Measurements from ENCODE around the gene SH3RF3. TPM values are rescaled to one million over a fixed set of nuclear protein-coding genes. Genes with fewer than 3 reads are reported as not detected.
A peak's percentile ranks its signal among the peaks of the same experiment; 100 is the strongest.

The SH3RF3 gene
- total RNA-seq, 1 donor from 2014 or later = 0.28 TPM

- H3K27ac Mint-ChIP-seq = no peak overlapping the region
- no peak overlapping the region for H3K4me3 ChIP-seq
- no peaks in the 10 kb centered on the region for H3K9me3 ChIP-seq (ENCODE audit: low read depth)
- H4K20me1 ChIP-seq (ENCODE audit: low read depth) = no peaks in the 10 kb centered on the region
- no peaks in the 10 kb centered on the region for H3K36me3 ChIP-seq
- H3F3A ChIP-seq (ENCODE audit: low read depth) = no peaks in the 10 kb centered on the region
- peaks cover 5% of the 10 kb centered on the region for H3K9me3 Mint-ChIP-seq
- H3K4me2 ChIP-seq = no peak overlapping the region
- no peak overlapping the region for H3K9ac ChIP-seq
- H3K27me3 Mint-ChIP-seq (ENCODE audit: insufficient read depth, low read depth) = peaks cover 3% of the 10 kb centered on the region
- peaks cover 13% of the 10 kb centered on the region for H3K36me3 Mint-ChIP-seq
- no peak overlapping the region for H3K4me3 Mint-ChIP-seq
- no peak overlapping the region for H2AFZ ChIP-seq (replicated peaks)
- H3K79me2 ChIP-seq (ENCODE audit: low read depth) = no peaks in the 10 kb centered on the region
- H3K4me1 ChIP-seq = no peaks in the 10 kb centered on the region
- TF ChIP-seq EZH2phosphoT487 (IDR thresholded peaks at IDR 0.05) (no peak), CTCF (IDR thresholded peaks at IDR 0.05) (no peak), EZH2 (IDR thresholded peaks at IDR 0.05) (no peak)
- no peaks in the 10 kb centered on the region for H3K27me3 ChIP-seq
- no peak for DNase-seq (ENCODE audit: low spot score)
- peaks cover 38% of the 10 kb centered on the region for H3K4me1 Mint-ChIP-seq
- no peak overlapping the region for H3K27ac ChIP-seq
These were observed 306.2 kb downstream of the SH3RF3 start for GRCh38 chr2:109435066-109435690.

GRCh38 chr2:109435901-109436598 is 307.0 kb downstream of the SH3RF3 start:
- Mint-ChIP-seq H3K4me3 (no peak overlapping the region), H3K27ac (peak overlapping the region; percentile 53), H3K4me1 (peaks cover 31% of the 10 kb centered on the region), H3K9me3 (peaks cover 11% of the 10 kb centered on the region), H3K27me3 (ENCODE audit: insufficient read depth, low read depth) (no peaks in the 10 kb centered on the region), H3K36me3 (peaks cover 18% of the 10 kb centered on the region)
- Histone ChIP-seq H3K9me3 (ENCODE audit: low read depth) (no peaks in the 10 kb centered on the region), H3K4me3 (no peak overlapping the region), H2AFZ (replicated peaks) (no peak overlapping the region), H3F3A (ENCODE audit: low read depth) (no peaks in the 10 kb centered on the region), H3K4me2 (no peak overlapping the region), H3K4me1 (no peaks in the 10 kb centered on the region), H3K27ac (no peak overlapping the region), H3K36me3 (no peaks in the 10 kb centered on the region), H4K20me1 (ENCODE audit: low read depth) (no peaks in the 10 kb centered on the region), H3K9ac (no peak overlapping the region), H3K79me2 (ENCODE audit: low read depth) (no peaks in the 10 kb centered on the region), H3K27me3 (no peaks in the 10 kb centered on the region)
- TF ChIP-seq EZH2 (IDR thresholded peaks at IDR 0.05) (no peak), CTCF (IDR thresholded peaks at IDR 0.05) (no peak), EZH2phosphoT487 (IDR thresholded peaks at IDR 0.05) (no peak)
- DNase-seq (ENCODE audit: low spot score) = no peak

GRCh38 chr2:109436610-109437225 is 307.7 kb downstream of the SH3RF3 start:
- Histone ChIP-seq H4K20me1 (ENCODE audit: low read depth) (no peaks in the 10 kb centered on the region), H3K4me2 (no peak overlapping the region), H3F3A (ENCODE audit: low read depth) (no peaks in the 10 kb centered on the region), H3K27me3 (no peaks in the 10 kb centered on the region), H2AFZ (replicated peaks) (no peak overlapping the region), H3K4me3 (no peak overlapping the region), H3K4me1 (no peaks in the 10 kb centered on the region), H3K79me2 (ENCODE audit: low read depth) (no peaks in the 10 kb centered on the region), H3K27ac (no peak overlapping the region), H3K36me3 (no peaks in the 10 kb centered on the region), H3K9me3 (ENCODE audit: low read depth) (no peaks in the 10 kb centered on the region), H3K9ac (no peak overlapping the region)
- Mint-ChIP-seq H3K4me3 (no peak overlapping the region), H3K27me3 (ENCODE audit: insufficient read depth, low read depth) (no peaks in the 10 kb centered on the region), H3K27ac (peak overlapping the region; percentile 53), H3K4me1 (peaks cover 30% of the 10 kb centered on the region), H3K9me3 (peaks cover 17% of the 10 kb centered on the region), H3K36me3 (peaks cover 24% of the 10 kb centered on the region)
- no peak for DNase-seq (ENCODE audit: low spot score)
- no peak for TF ChIP-seq CTCF (IDR thresholded peaks at IDR 0.05)
- TF ChIP-seq EZH2 (IDR thresholded peaks at IDR 0.05) = no peak
